IMR-90 (cell line): ENCODE results near the gene WNK1. TPM values are rescaled to one million over a fixed set of nuclear protein-coding genes. Genes with fewer than 3 reads are reported as not detected.

Experiments
- ATAC-seq: fragments of 200-7000 bp; cut with Tn5 transposase; 2 replicates; pipeline ENCODE4 v1.9.1; 2020; ENCODE audit warnings: low read depth, mild to moderate bottlenecking, moderate library complexity
- BruUV-seq: library from RNA; stranded (reverse); fragments of 400-500 nt; replicated peaks from 2 replicates; lab custom pipeline; 2021; lab: Mats Ljungman, UMichigan
- CTCF ChIA-PET: fragments of 300-600 bp; formaldehyde crosslinking; extraction: SDS; loops from one replicate; lab custom pipeline; 2021; ENCODE audit warnings: antibody characterized with exemption; lab: Yijun Ruan, JAX
- POLR2A ChIA-PET: fragments of 300-600 bp; sonication (Branson Sonifier 250); formaldehyde crosslinking; loops from one replicate; lab custom pipeline; 2022; ENCODE audit warnings: antibody characterized with exemption; ENCODE audit not compliant: unreplicated experiment; lab: Charles Lee
- DNase-seq: peaks from one replicate; pipeline ENCODE4 v3.0.0; 2013
- H2AFZ ChIP-seq: replicated peaks from 2 replicates; pipeline ENCODE3; 2013; ENCODE audit warnings: low read length, mild to moderate bottlenecking; ENCODE audit not compliant: poor library complexity
- H2AK5ac ChIP-seq: 2 replicates; pipeline ENCODE4 v1.6.1; 2013; ENCODE audit warnings: low read depth, low read length, inconsistent platforms
- H2AK9ac ChIP-seq: replicated peaks from 2 replicates; pipeline ENCODE3; 2013; ENCODE audit warnings: mild to moderate bottlenecking, low read depth, low read length, moderate library complexity; ENCODE audit not compliant: poor library complexity
- H2BK120ac ChIP-seq: 2 replicates; pipeline ENCODE4 v1.6.1; 2013; ENCODE audit warnings: low read depth, low read length, inconsistent platforms
- H2BK15ac ChIP-seq: 3 replicates; pipeline ENCODE4 v1.6.1; 2013; ENCODE audit warnings: low read depth, low read length, inconsistent platforms
- H2BK20ac ChIP-seq: 2 replicates; pipeline ENCODE4 v1.6.1; 2013; ENCODE audit warnings: low read depth, mild to moderate bottlenecking, inconsistent platforms, low read length, moderate library complexity
- H2BK5ac ChIP-seq: 2 replicates; pipeline ENCODE4 v1.6.1; 2013; ENCODE audit warnings: mild to moderate bottlenecking, low read depth, low read length, inconsistent platforms; ENCODE audit not compliant: poor library complexity, severe bottlenecking
- H3K14ac ChIP-seq: replicated peaks from 2 replicates; pipeline ENCODE4 v1.6.1; 2013; ENCODE audit warnings: low read depth, low read length, inconsistent platforms
- H3K18ac ChIP-seq: 2 replicates; pipeline ENCODE4 v1.6.1; 2013; ENCODE audit warnings: low read depth, low read length, control low read depth
- H3K23ac ChIP-seq: 2 replicates; pipeline ENCODE4 v1.6.1; 2013; ENCODE audit warnings: low read depth, low read length, inconsistent platforms
- H3K27ac ChIP-seq: 2 replicates; pipeline ENCODE4 v1.5.1; 2013; ENCODE audit warnings: mild to moderate bottlenecking, control low read depth, low read length; ENCODE audit not compliant: insufficient read depth
- H3K27me3 ChIP-seq: 2 replicates; pipeline ENCODE4 v1.6.1; 2013; ENCODE audit warnings: low read length; ENCODE audit not compliant: control insufficient read depth, insufficient read depth
- H3K36me3 ChIP-seq: 2 replicates; pipeline ENCODE4 v1.6.1; 2013; ENCODE audit warnings: low read length, mixed read lengths; ENCODE audit not compliant: control insufficient read depth, insufficient read depth
- H3K4ac ChIP-seq: 2 replicates; pipeline ENCODE4 v1.6.1; 2013; ENCODE audit warnings: low read depth, low read length, inconsistent platforms
- H3K4me1 ChIP-seq: 2 replicates; pipeline ENCODE4 v1.6.1; 2013; ENCODE audit warnings: low read length, mixed read lengths; ENCODE audit not compliant: control insufficient read depth, insufficient read depth
- H3K4me2 ChIP-seq: 2 replicates; pipeline ENCODE4 v1.6.1; 2013; ENCODE audit warnings: low read depth, mild to moderate bottlenecking, control low read depth, low read length, moderate library complexity
- H3K4me3 ChIP-seq: 2 replicates; pipeline ENCODE4 v1.5.1; 2013; ENCODE audit warnings: low read depth, mild to moderate bottlenecking, control low read depth, low read length, moderate library complexity; ENCODE audit not compliant: insufficient read depth
- H3K56ac ChIP-seq: 2 replicates; pipeline ENCODE4 v1.6.1; 2013; ENCODE audit warnings: low read length, inconsistent platforms; ENCODE audit not compliant: insufficient read depth; ENCODE audit errors: extremely low read depth
- H3K79me1 ChIP-seq, 2 experiments: 2 replicates each; pipeline ENCODE4 v1.6.1; 2013; ENCODE audit warnings: low read length in 2 of 2, inconsistent platforms in 1 of 2, low read depth in 1 of 2
- H3K9ac ChIP-seq: 2 replicates; pipeline ENCODE4 v1.6.1; 2013; ENCODE audit warnings: low read depth, low read length, control low read depth
- H3K9me1 ChIP-seq: 2 replicates; pipeline ENCODE4 v1.6.1; 2013; ENCODE audit warnings: low read length, inconsistent platforms; ENCODE audit not compliant: insufficient read depth
- H3K9me3 ChIP-seq: 2 replicates; pipeline ENCODE4 v1.6.1; 2013; ENCODE audit warnings: low read length; ENCODE audit not compliant: control insufficient read depth, insufficient read depth
- H4K20me1 ChIP-seq: 2 replicates; pipeline ENCODE4 v1.6.1; 2013; ENCODE audit warnings: low read length, inconsistent platforms; ENCODE audit not compliant: insufficient read depth
- H4K5ac ChIP-seq: 2 replicates; pipeline ENCODE4 v1.6.1; 2013; ENCODE audit warnings: mild to moderate bottlenecking, low read depth, low read length, control low read depth
- H4K8ac ChIP-seq, 2 experiments: 2 replicates each; pipeline ENCODE4 v1.6.1; 2013; ENCODE audit warnings: low read depth in 2 of 2, low read length in 2 of 2, control low read depth in 1 of 2, inconsistent platforms in 1 of 2
- H4K91ac ChIP-seq: 2 replicates; pipeline ENCODE4 v1.6.1; 2013; ENCODE audit warnings: low read depth, low read length, inconsistent platforms; ENCODE audit not compliant: insufficient read depth
- CHD1 ChIP-seq: IDR thresholded peaks from 2 replicates; pipeline ENCODE4 v1.6.1; 2012; ENCODE audit warnings: low read depth, low read length, improper control_type of control experiment
- WGBS, 2 experiments: methylation state at CpG; one replicate each; pipeline versions ENCODE4 v1.1.5 to v1.1.7; 2013; ENCODE audit warnings: missing lambda C conversion rate in 2 of 2; ENCODE audit not compliant: insufficient read length in 1 of 2; ENCODE audit errors: extremely low coverage in 2 of 2; 5-methylcytosine and 5-hydroxymethylcytosine counted together
- dilution Hi-C: fragments of 300-500 bp; cut with HindIII; formaldehyde crosslinking; loops from one replicate; pipeline ENCODE4 v1.14.3; 2018; ENCODE audit warnings: low sequenced_read_pairs; ENCODE audit not compliant: unreplicated experiment
- in situ Hi-C: fragments of 300-500 bp; cut with MboI; formaldehyde crosslinking; loops from 3 replicates; pipeline ENCODE4 v1.14.3; 2019; ENCODE audit warnings: low sequenced_read_pairs, inconsistent platforms, mixed read lengths
- intact Hi-C: fragments of 100-400 bp; cut with micrococcal nuclease; formaldehyde crosslinking; loops from 2 replicates; pipeline ENCODE4 v1.10.0; 2022
- polyA plus RNA-seq, 3 experiments: library from polyadenylated mRNA; depleted of rRNA; stranded (reverse); fragments of >200 nt; gene quantifications; 2 replicates each; pipeline ENCODE4 v1.2.3, GENCODE V29; 2012; ENCODE audit warnings: low replicate concordance in 1 of 3
- total RNA-seq: library from RNA; depleted of rRNA; stranded (reverse); fragments of >200 nt; gene quantifications from 2 replicates; pipeline ENCODE4 v1.2.3, GENCODE V29; 2012

WNK1 gene
- total and polyA plus RNA-seq, 2 of the 4 experiments (the other 2 are of a cell fraction), result 36.9 to 42.8 TPM

- H3K18ac ChIP-seq, result no peak overlapping the region
- dilution Hi-C loops (no loop called here), in situ Hi-C loops (loop anchor here (25.0 kb wide), 1 partner anchor 684 kb away; the partner anchor contains the start of gene FBXL14), intact Hi-C loops (no loop called here)
- H4K91ac ChIP-seq, result no peak overlapping the region
- no peak for ATAC-seq
- H2BK20ac ChIP-seq, result no peak overlapping the region
- no peak overlapping the region for H2BK5ac ChIP-seq
- no peak overlapping the region for H2AK9ac ChIP-seq
- TF ChIP-seq CHD1, result no peak
- no peaks in the 10 kb centered on the region for H3K27me3 ChIP-seq
- H4K8ac ChIP-seq, result no peak overlapping the region
- no peak overlapping the region for H3K23ac ChIP-seq
- no peaks in the 10 kb centered on the region for H4K20me1 ChIP-seq
- no TSS peak for BruUV-seq
- H3K9ac ChIP-seq, result no peak overlapping the region
- no peak overlapping the region for H3K4me2 ChIP-seq
- H3K9me1 ChIP-seq, result peaks cover 8% of the 10 kb centered on the region
- H2AK5ac ChIP-seq, result no peak overlapping the region
- H3K36me3 ChIP-seq, result peaks cover 57% of the 10 kb centered on the region
- no peaks in the 10 kb centered on the region for H3K9me3 ChIP-seq
- POLR2A ChIA-PET, result no interaction called here
- H3K4me1 ChIP-seq, result no peaks in the 10 kb centered on the region
- CTCF ChIA-PET, result no interaction called here
- no peak overlapping the region for H3K27ac ChIP-seq
- no peak overlapping the region for H4K5ac ChIP-seq
- no peak overlapping the region for H3K4ac ChIP-seq
- H3K4me3 ChIP-seq, result no peak overlapping the region
- peaks cover 13 to 47% of the 10 kb centered on the region in 2 experiments for H3K79me1 ChIP-seq
- no peak overlapping the region for H2BK120ac ChIP-seq
- H3K56ac ChIP-seq, result no peak overlapping the region
- WGBS, 2 experiments, result no CpG with 5 or more reads among the region's 5 CpGs
- no peak overlapping the region for H2AFZ ChIP-seq
- H3K14ac ChIP-seq, result no peak overlapping the region
- H2BK15ac ChIP-seq, result no peak overlapping the region
- DNase-seq, result no peak
Measured at GRCh38 chr12:903055-903454, 150.7 kb downstream of the WNK1 start.
